CD14-positive monocyte (primary cell): ENCODE data around the gene HERC2. TPM values are rescaled to one million over a fixed set of nuclear protein-coding genes. Genes with fewer than 3 reads are reported as not detected.

ENCODE experiments used
- DNase-seq, 3 donors: peaks; one replicate each; pipeline ENCODE4 v3.0.0-alpha.2; 2011 to 2022
- H2AFZ ChIP-seq: 2 replicates; pipeline ENCODE4 v1.6.0; 2012; ENCODE audit warnings: mild to moderate bottlenecking, low read depth, low read length, inconsistent platforms; ENCODE audit not compliant: insufficient read depth, poor library complexity, severe bottlenecking
- H3K27ac ChIP-seq, 2 donors: 1 replicate in 1 of 2; 2 replicates in 1 of 2; pipeline ENCODE4 v1.5.1; 2012 to 2013; ENCODE audit warnings: low read length in 2 of 2, control low read depth in 1 of 2, inconsistent platforms in 1 of 2, low read depth in 1 of 2, mild to moderate bottlenecking in 1 of 2
- H3K27me3 ChIP-seq, 2 donors: one replicate each; pipeline versions ENCODE4 v1.6.0 to v1.6.1; 2011 to 2013; ENCODE audit warnings: low read length in 2 of 2; ENCODE audit not compliant: control insufficient read depth in 2 of 2, insufficient read depth in 2 of 2
- H3K36me3 ChIP-seq, 2 donors: replicated peaks in 1 of 2; 1 replicate in 1 of 2; 2 replicates in 1 of 2; pipeline versions ENCODE4 v1.5.1 to v1.6.1; 2012 to 2013; ENCODE audit warnings: low read length in 2 of 2, control low read depth in 1 of 2, inconsistent platforms in 1 of 2, mild to moderate bottlenecking in 1 of 2; ENCODE audit not compliant: insufficient read depth in 2 of 2, control insufficient read depth in 1 of 2
- H3K4me1 ChIP-seq, 2 donors: 1 replicate in 1 of 2; 2 replicates in 1 of 2; pipeline versions ENCODE4 v1.5.1 to v1.6.1; 2012 to 2013; ENCODE audit warnings: low read length in 2 of 2, control low read depth in 1 of 2, inconsistent platforms in 1 of 2, mild to moderate bottlenecking in 1 of 2, moderate library complexity in 1 of 2; ENCODE audit not compliant: insufficient read depth in 2 of 2, control insufficient read depth in 1 of 2
- H3K4me2 ChIP-seq: replicated peaks from 2 replicates; pipeline ENCODE3; 2012; ENCODE audit warnings: low read length, moderate library complexity, mild to moderate bottlenecking; ENCODE audit not compliant: poor library complexity, severe bottlenecking; ENCODE audit errors: extremely low read depth
- H3K4me3 ChIP-seq, 3 experiments: fragments of 200-600 bp in 1 of 3; sonication (generic) in 1 of 3; replicated peaks in 1 of 3; 1 replicate in 2 of 3; 2 replicates in 1 of 3; pipeline ENCODE4 v1.5.1; 2011 to 2013; ENCODE audit warnings: low read length in 3 of 3, mild to moderate bottlenecking in 3 of 3, control low read depth in 2 of 3, low read depth in 2 of 3, inconsistent platforms in 1 of 3, moderate library complexity in 1 of 3
- H3K79me2 ChIP-seq: 2 replicates; pipeline ENCODE4 v1.6.0; 2012; ENCODE audit warnings: mild to moderate bottlenecking, control low read depth, inconsistent platforms, low read length, moderate library complexity; ENCODE audit not compliant: insufficient read depth
- H3K9ac ChIP-seq: 2 replicates; pipeline ENCODE4 v1.6.0; 2017; ENCODE audit warnings: low read length, mild to moderate bottlenecking; ENCODE audit not compliant: insufficient read depth, poor library complexity, severe bottlenecking
- H3K9me3 ChIP-seq, 2 donors: replicated peaks in 1 of 2; 1 replicate in 1 of 2; 2 replicates in 1 of 2; pipeline versions ENCODE4 v1.5.1 to v1.6.1; 2012 to 2013; ENCODE audit warnings: low read length in 2 of 2, control low read depth in 1 of 2; ENCODE audit not compliant: control insufficient read depth in 1 of 2, insufficient read depth in 1 of 2
- H4K20me1 ChIP-seq: 2 replicates; pipeline ENCODE4 v1.6.0; 2012; ENCODE audit warnings: mild to moderate bottlenecking, low read length, control low read depth, moderate library complexity; ENCODE audit not compliant: insufficient read depth
- H3K27ac Mint-ChIP-seq, 7 donors: one replicate each; pipeline ENCODE4 v1.8.0; 2020; ENCODE audit warnings: mild to moderate bottlenecking in 7 of 7, mixed read lengths in 7 of 7, moderate library complexity in 6 of 7, inconsistent platforms in 2 of 7
- H3K27me3 Mint-ChIP-seq, 3 donors: one replicate each; pipeline ENCODE4 v1.8.0; 2021 to 2022; ENCODE audit warnings: low read depth in 3 of 3, mild to moderate bottlenecking in 3 of 3, mixed read lengths in 3 of 3, moderate library complexity in 3 of 3, inconsistent platforms in 1 of 3
- H3K36me3 Mint-ChIP-seq, 2 donors: one replicate each; pipeline ENCODE4 v1.8.0; 2020; ENCODE audit warnings: mixed read lengths in 2 of 2, inconsistent platforms in 1 of 2, mild to moderate bottlenecking in 1 of 2
- H3K4me1 Mint-ChIP-seq: one replicate; pipeline ENCODE4 v1.8.0; 2020; ENCODE audit warnings: mild to moderate bottlenecking, mixed read lengths
- H3K4me3 Mint-ChIP-seq, 2 donors: one replicate each; pipeline ENCODE4 v1.8.0; 2020; ENCODE audit warnings: mild to moderate bottlenecking in 2 of 2, mixed read lengths in 2 of 2, moderate library complexity in 1 of 2
- H3K9me3 Mint-ChIP-seq, 7 donors: one replicate each; pipeline ENCODE4 v1.8.0; 2020 to 2022; ENCODE audit warnings: mixed read lengths in 7 of 7, mild to moderate bottlenecking in 6 of 7, moderate library complexity in 6 of 7, inconsistent platforms in 2 of 7
- CTCF ChIP-seq: fragments of 200-600 bp; IDR thresholded peaks from one replicate; pipeline ENCODE4 v1.8.0; 2022; ENCODE audit warnings: antibody characterized with exemption, mild to moderate bottlenecking
- WGBS: methylation state at CpG from one replicate; pipeline ENCODE4 v1.1.5; 2013; ENCODE audit warnings: missing lambda C conversion rate; ENCODE audit not compliant: insufficient coverage; 5-methylcytosine and 5-hydroxymethylcytosine counted together
- intact Hi-C, 2 donors: fragments of 100-400 bp; cut with micrococcal nuclease; formaldehyde crosslinking; loops; one replicate each; pipeline versions ENCODE4 v1.15.0 to v1.15.1; 2023
- polyA plus RNA-seq, 3 donors: library from polyadenylated mRNA; depleted of rRNA in 1 of 3; unstranded in 2 of 3; stranded (reverse) in 1 of 3; fragments of 300-500 nt in 2 of 3; fragments of >200 nt in 1 of 3; fragmentation: Illumina TruSeq in 2 of 3; gene quantifications; 1 replicate in 2 of 3; 2 replicates in 1 of 3; pipeline ENCODE4 v1.2.3, GENCODE V29; 2012 to 2021

Gene HERC2
- polyA plus RNA-seq, 3 donors = 3.1 to 9.0 (median 4.7) TPM

GRCh38 chr15:28120359-28120640 is 201.7 kb downstream of the HERC2 start:
- no peak for DNase-seq
- Histone ChIP-seq H3K4me2 (no peak overlapping the region), H3K9me3 (no peaks in the 10 kb centered on the region), H3K27ac (no peak overlapping the region), H3K36me3 (peaks cover 25 to 59% of the 10 kb centered on the region in 2 donors), H3K4me3 (no peak overlapping the region), H3K79me2 (no peaks in the 10 kb centered on the region), H2AFZ (no peak overlapping the region), H3K9ac (no peak overlapping the region), H4K20me1 (no peaks in the 10 kb centered on the region), H3K4me1 (no peaks in the 10 kb centered on the region), H3K27me3 (no peaks in the 10 kb centered on the region)
- Mint-ChIP-seq H3K27ac (no peak overlapping the region), H3K9me3 (no peaks in the 10 kb centered on the region), H3K4me3 (no peak overlapping the region), H3K27me3 (no peaks in the 10 kb centered on the region), H3K4me1 (peaks cover 1% of the 10 kb centered on the region), H3K36me3 (peaks cover 45 to 81% of the 10 kb centered on the region in 2 donors)
- intact Hi-C loops = no loop called here
- no CpG with 5 or more reads among the region's 4 CpGs for WGBS
- no peak for TF ChIP-seq CTCF

GRCh38 chr15:28118531-28118930 is 203.4 kb downstream of the HERC2 start:
- intact Hi-C loops = no loop called here
- Histone ChIP-seq H3K9me3 (no peaks in the 10 kb centered on the region), H2AFZ (no peak overlapping the region), H3K4me1 (no peaks in the 10 kb centered on the region), H3K27me3 (no peaks in the 10 kb centered on the region), H3K27ac (no peak overlapping the region), H3K4me2 (no peak overlapping the region), H3K9ac (no peak overlapping the region), H3K4me3 (no peak overlapping the region), H3K36me3 (peaks cover 36 to 60% of the 10 kb centered on the region in 2 donors), H4K20me1 (no peaks in the 10 kb centered on the region), H3K79me2 (no peaks in the 10 kb centered on the region)
- no peak for DNase-seq
- no peak overlapping the region for H3K4me3 Mint-ChIP-seq
- WGBS = 94% methylated on average over 9 of the region's 10 CpGs
- H3K27ac Mint-ChIP-seq = no peak overlapping the region
- no peaks in the 10 kb centered on the region for H3K9me3 Mint-ChIP-seq
- peaks cover 48 to 81% of the 10 kb centered on the region in 2 donors for H3K36me3 Mint-ChIP-seq
- no peaks in the 10 kb centered on the region for H3K27me3 Mint-ChIP-seq
- peaks cover 1% of the 10 kb centered on the region for H3K4me1 Mint-ChIP-seq
- TF ChIP-seq CTCF = no peak
